Effector CD4-positive, alpha-beta T cell (primary cell): ENCODE data around the gene RPL10.
"Not testable (repeated sequence)": the region's sequence is repeated elsewhere in the genome, so short reads cannot be mapped to it uniquely, and the experiment has no call there.

ENCODE experiments used
- DNase-seq: peaks from one replicate; pipeline ENCODE4 v3.0.0-alpha.2; 2020

Gene RPL10

GRCh38 chrX:154378059-154378798 lies 19.9 kb upstream of the RPL10 start:
- peak; percentile 33 for DNase-seq

GRCh38 chrX:154378799-154379568 lies 19.2 kb upstream of the RPL10 start, which contains the start of gene EMD:
TSS of gene EMD (plus strand) at chrX:154379295. CDS start at chrX:154379485, 190 bp downstream.
- DNase-seq: peak; percentile 93

GRCh38 chrX:154379569-154379951 lies 18.6 kb upstream of the RPL10 start:
- DNase-seq: no peak

- DNase-seq: no peak
Measured at GRCh38 chrX:154380153-154380552, 18.0 kb upstream of the RPL10 start.

GRCh38 chrX:154380787-154381186 lies 17.4 kb upstream of the RPL10 start:
- no peak for DNase-seq

- DNase-seq: no peak
Measured at GRCh38 chrX:154381271-154381670, 16.9 kb upstream of the RPL10 start.

GRCh38 chrX:154382483-154383069 lies 15.6 kb upstream of the RPL10 start:
- no peak for DNase-seq

GRCh38 chrX:154383359-154384283 lies 14.6 kb upstream of the RPL10 start:
- DNase-seq: no peak

- no peak for DNase-seq
Measured at GRCh38 chrX:154384284-154384892, 13.8 kb upstream of the RPL10 start.

- not testable (repeated sequence) for DNase-seq
Measured at GRCh38 chrX:154388094-154388493, 10.1 kb upstream of the RPL10 start.

- DNase-seq: not testable (repeated sequence)
Measured at GRCh38 chrX:154388649-154389048, 9.5 kb upstream of the RPL10 start.

- not testable (repeated sequence) for DNase-seq
Measured at GRCh38 chrX:154389812-154390747, 8.1 kb upstream of the RPL10 start.

- DNase-seq: not testable (repeated sequence)
Measured at GRCh38 chrX:154396363-154396762, 1.8 kb upstream of the RPL10 start.

- no peak for DNase-seq
Measured at GRCh38 chrX:154396973-154397887, 947 bp upstream of the RPL10 start.

GRCh38 chrX:154398668-154399526 lies 720 bp downstream of the RPL10 start:
- peak; percentile 66 for DNase-seq

- no peak for DNase-seq
Measured at GRCh38 chrX:154399527-154400368, 1.6 kb downstream of the RPL10 start.

- not testable (repeated sequence) for DNase-seq
Measured at GRCh38 chrX:154400369-154400817, 2.2 kb downstream of the RPL10 start.
